Activated naive CD8-positive, alpha-beta T cell (primary cell): ENCODE measurements around the gene LDLRAD4.

Source experiments
- H3K27ac Mint-ChIP-seq: one replicate; pipeline ENCODE4 v1.8.0; 2021; ENCODE audit warnings: mixed read lengths
- H3K27me3 Mint-ChIP-seq: one replicate; pipeline ENCODE4 v1.8.0; 2021; ENCODE audit warnings: mixed read lengths
- H3K36me3 Mint-ChIP-seq: one replicate; pipeline ENCODE4 v1.8.0; 2021; ENCODE audit warnings: mixed read lengths
- H3K4me1 Mint-ChIP-seq: one replicate; pipeline ENCODE4 v1.8.0; 2021; ENCODE audit warnings: low read depth, mixed read lengths
- H3K4me3 Mint-ChIP-seq: one replicate; pipeline ENCODE4 v1.8.0; 2021; ENCODE audit warnings: mild to moderate bottlenecking, mixed read lengths
- H3K9me3 Mint-ChIP-seq: one replicate; pipeline ENCODE4 v1.8.0; 2021; ENCODE audit warnings: low read depth, mixed read lengths

LDLRAD4 gene

GRCh38 chr18:13562494-13563029, 344.0 kb downstream of the LDLRAD4 start:
- Mint-ChIP-seq H3K9me3 (no peaks in the 10 kb centered on the region), H3K27ac (peak overlapping the region; percentile 99), H3K27me3 (no peaks in the 10 kb centered on the region), H3K4me3 (peak overlapping the region; percentile 87), H3K4me1 (peaks cover 57% of the 10 kb centered on the region), H3K36me3 (peaks cover 2% of the 10 kb centered on the region)

DNA sequence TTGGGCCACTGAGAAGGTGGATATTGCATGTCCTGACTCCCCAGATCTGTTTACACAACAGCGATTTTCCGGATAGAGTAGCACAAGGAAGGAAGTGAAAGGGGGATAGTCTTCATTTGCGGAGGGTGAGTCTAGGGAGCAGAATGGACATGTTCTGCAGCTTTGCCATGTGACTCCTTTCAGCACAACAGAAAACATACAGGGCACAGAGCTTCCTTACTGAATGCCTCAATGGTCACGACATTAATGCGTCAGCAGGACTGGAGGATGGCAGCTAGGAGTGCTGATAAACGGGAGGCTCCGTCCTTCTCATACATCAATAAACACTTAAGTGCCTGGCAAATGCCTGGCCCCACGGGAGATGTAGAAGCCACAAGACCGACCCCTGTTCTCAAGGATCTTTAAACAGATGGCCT, 344.8 kb downstream of the LDLRAD4 start:
- Mint-ChIP-seq H3K27ac (peak overlapping the region; percentile 99), H3K36me3 (peaks cover 2% of the 10 kb centered on the region), H3K4me3 (peak overlapping the region; percentile 87), H3K9me3 (no peaks in the 10 kb centered on the region), H3K4me1 (peaks cover 59% of the 10 kb centered on the region), H3K27me3 (no peaks in the 10 kb centered on the region)

GRCh38 chr18:13564579-13564978, 346.0 kb downstream of the LDLRAD4 start:
- peaks cover 70% of the 10 kb centered on the region for H3K4me1 Mint-ChIP-seq
- H3K27ac Mint-ChIP-seq = peak overlapping the region; percentile 86
- H3K9me3 Mint-ChIP-seq = no peaks in the 10 kb centered on the region
- no peaks in the 10 kb centered on the region for H3K27me3 Mint-ChIP-seq
- peaks cover 4% of the 10 kb centered on the region for H3K36me3 Mint-ChIP-seq
- H3K4me3 Mint-ChIP-seq = peak overlapping the region; percentile 58

GRCh38 chr18:13565228-13565627, 346.7 kb downstream of the LDLRAD4 start:
- Mint-ChIP-seq H3K36me3 (peaks cover 4% of the 10 kb centered on the region), H3K4me3 (no peak overlapping the region), H3K27ac (peak overlapping the region; percentile 92), H3K27me3 (no peaks in the 10 kb centered on the region), H3K4me1 (peaks cover 74% of the 10 kb centered on the region), H3K9me3 (no peaks in the 10 kb centered on the region)

- peaks cover 4% of the 10 kb centered on the region for H3K36me3 Mint-ChIP-seq
- H3K9me3 Mint-ChIP-seq = no peaks in the 10 kb centered on the region
- H3K27ac Mint-ChIP-seq = peak overlapping the region; percentile 92
- no peaks in the 10 kb centered on the region for H3K27me3 Mint-ChIP-seq
- H3K4me3 Mint-ChIP-seq = peak overlapping the region; percentile 77
- peaks cover 72% of the 10 kb centered on the region for H3K4me1 Mint-ChIP-seq
Observed at GRCh38 chr18:13566941-13567746, 348.6 kb downstream of the LDLRAD4 start.

GRCh38 chr18:13568443-13569392, 350.2 kb downstream of the LDLRAD4 start:
- Mint-ChIP-seq H3K27ac (peak overlapping the region; percentile 93), H3K27me3 (no peaks in the 10 kb centered on the region), H3K9me3 (no peaks in the 10 kb centered on the region), H3K36me3 (peaks cover 4% of the 10 kb centered on the region), H3K4me1 (peaks cover 58% of the 10 kb centered on the region), H3K4me3 (peak overlapping the region; percentile 72)

- Mint-ChIP-seq H3K27ac (no peak overlapping the region), H3K36me3 (peaks cover 4% of the 10 kb centered on the region), H3K4me1 (peaks cover 50% of the 10 kb centered on the region), H3K4me3 (no peak overlapping the region), H3K27me3 (no peaks in the 10 kb centered on the region), H3K9me3 (no peaks in the 10 kb centered on the region)
Observed at GRCh38 chr18:13570216-13570615, 351.7 kb downstream of the LDLRAD4 start.

- H3K27ac Mint-ChIP-seq = peak overlapping the region; percentile 72
- no peaks in the 10 kb centered on the region for H3K27me3 Mint-ChIP-seq
- peaks cover 4% of the 10 kb centered on the region for H3K36me3 Mint-ChIP-seq
- H3K9me3 Mint-ChIP-seq = no peaks in the 10 kb centered on the region
- peak overlapping the region; percentile 25 for H3K4me3 Mint-ChIP-seq
- H3K4me1 Mint-ChIP-seq = peaks cover 51% of the 10 kb centered on the region
Observed at GRCh38 chr18:13570856-13571495, 352.4 kb downstream of the LDLRAD4 start.

GRCh38 chr18:13572148-13572547, 353.6 kb downstream of the LDLRAD4 start:
- peaks cover 2% of the 10 kb centered on the region for H3K36me3 Mint-ChIP-seq
- H3K9me3 Mint-ChIP-seq = no peaks in the 10 kb centered on the region
- no peak overlapping the region for H3K4me3 Mint-ChIP-seq
- H3K27ac Mint-ChIP-seq = no peak overlapping the region
- peaks cover 50% of the 10 kb centered on the region for H3K4me1 Mint-ChIP-seq
- H3K27me3 Mint-ChIP-seq = no peaks in the 10 kb centered on the region

GRCh38 chr18:13572721-13573120, 354.2 kb downstream of the LDLRAD4 start:
- Mint-ChIP-seq H3K4me1 (peaks cover 50% of the 10 kb centered on the region), H3K27ac (no peak overlapping the region), H3K36me3 (peaks cover 2% of the 10 kb centered on the region), H3K4me3 (no peak overlapping the region), H3K27me3 (no peaks in the 10 kb centered on the region), H3K9me3 (no peaks in the 10 kb centered on the region)

- Mint-ChIP-seq H3K9me3 (no peaks in the 10 kb centered on the region), H3K4me1 (peaks cover 48% of the 10 kb centered on the region), H3K36me3 (peaks cover under 1% of the 10 kb centered on the region)
Observed at GRCh38 chr18:13573750-13574149, 355.2 kb downstream of the LDLRAD4 start.

GRCh38 chr18:13574355-13574754, 355.8 kb downstream of the LDLRAD4 start:
- Mint-ChIP-seq H3K4me3 (no peak overlapping the region), H3K9me3 (no peaks in the 10 kb centered on the region), H3K27me3 (no peaks in the 10 kb centered on the region), H3K27ac (no peak overlapping the region), H3K4me1 (peaks cover 45% of the 10 kb centered on the region), H3K36me3 (no peaks in the 10 kb centered on the region)

More at GRCh38 chr18:13573750-13574149, 355.2 kb downstream of the LDLRAD4 start:
- H3K27me3 Mint-ChIP-seq = no peaks in the 10 kb centered on the region
- no peak overlapping the region for H3K27ac Mint-ChIP-seq
- no peak overlapping the region for H3K4me3 Mint-ChIP-seq

GRCh38 chr18:13574761-13575160, 356.2 kb downstream of the LDLRAD4 start:
- Mint-ChIP-seq H3K27me3 (no peaks in the 10 kb centered on the region), H3K9me3 (no peaks in the 10 kb centered on the region), H3K4me1 (peaks cover 48% of the 10 kb centered on the region), H3K27ac (no peak overlapping the region), H3K4me3 (no peak overlapping the region), H3K36me3 (no peaks in the 10 kb centered on the region)

DNA sequence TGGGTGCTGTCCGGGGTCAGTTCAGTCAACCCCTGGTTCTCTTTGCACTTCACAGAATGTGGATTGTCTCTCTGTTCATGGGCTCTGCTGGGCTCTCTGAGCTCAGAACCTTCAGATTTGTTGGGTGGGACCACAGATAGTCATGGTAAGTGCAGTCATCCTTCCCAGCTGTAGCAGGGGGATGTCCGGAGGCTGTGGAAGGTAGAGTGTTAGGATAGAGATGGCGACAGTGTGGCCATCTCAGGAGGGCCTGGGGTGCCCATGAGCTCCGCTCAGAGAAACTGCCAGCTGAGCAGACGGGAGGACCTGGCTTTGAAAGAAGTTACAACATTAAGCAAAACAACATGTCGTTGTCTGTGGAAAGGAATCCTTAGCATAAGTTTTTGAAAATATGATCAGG, 358.0 kb downstream of the LDLRAD4 start:
- Mint-ChIP-seq H3K9me3 (no peaks in the 10 kb centered on the region), H3K36me3 (no peaks in the 10 kb centered on the region), H3K27ac (peak overlapping the region; percentile 82), H3K4me1 (peaks cover 44% of the 10 kb centered on the region), H3K27me3 (no peaks in the 10 kb centered on the region), H3K4me3 (peak overlapping the region; percentile 81)
